ENCODE results near the gene IL22RA1.
A peak's percentile ranks its signal among the peaks of the same experiment; 100 is the strongest.

The IL22RA1 gene

GRCh38 chr1:24119859-24120756 lies 22.8 kb downstream of the IL22RA1 start:
- intact Hi-C loops (cut with DNase I) = no loop called here
- no peak for DNase-seq

- intact Hi-C loops (cut with DNase I) = no loop called here
- DNase-seq = no peak
Observed at GRCh38 chr1:24119489-24119858, 23.5 kb downstream of the IL22RA1 start.

GRCh38 chr1:24118410-24119242 lies 24.3 kb downstream of the IL22RA1 start:
- no peak for DNase-seq
- intact Hi-C loops (cut with DNase I) = no loop called here

- no peak for DNase-seq
- intact Hi-C loops (cut with DNase I) = no loop called here
Observed at GRCh38 chr1:24117722-24118409, 25.1 kb downstream of the IL22RA1 start.

- intact Hi-C loops (cut with DNase I) = no loop called here
- no peak for DNase-seq
Observed at GRCh38 chr1:24117132-24117531, 25.8 kb downstream of the IL22RA1 start.

- intact Hi-C loops (cut with DNase I) = no loop called here
- no peak for DNase-seq
Observed at GRCh38 chr1:24114753-24115152, 28.2 kb downstream of the IL22RA1 start.

GRCh38 chr1:24113641-24114033 lies 29.3 kb downstream of the IL22RA1 start:
- intact Hi-C loops (cut with DNase I) = no loop called here

GRCh38 chr1:24111996-24112779 lies 30.8 kb downstream of the IL22RA1 start, which contains the start of gene MYOM3:
Gene MYOM3, minus strand, starts transcription at chr1:24112135. Its CDS starts 3,499 bp downstream, at chr1:24108636.
- peak in 40 of 42 donors; percentile 10 to 73 (median 46) for DNase-seq
- intact Hi-C loops (cut with DNase I) = no loop called here

More at GRCh38 chr1:24113641-24114033, 29.3 kb downstream of the IL22RA1 start:
- no peak for DNase-seq

- intact Hi-C loops (cut with DNase I) = no loop called here
- no peak for DNase-seq
Observed at GRCh38 chr1:24111262-24111995, 31.5 kb downstream of the IL22RA1 start.

- no peak for DNase-seq
- intact Hi-C loops (cut with DNase I) = no loop called here
Observed at GRCh38 chr1:24110642-24111261, 32.2 kb downstream of the IL22RA1 start.

- intact Hi-C loops (cut with DNase I) = no loop called here
- no peak for DNase-seq
Observed at GRCh38 chr1:24109686-24110475, 33.1 kb downstream of the IL22RA1 start.

- intact Hi-C loops (cut with DNase I) = no loop called here
- DNase-seq = no peak
Observed at GRCh38 chr1:24109166-24109483, 33.8 kb downstream of the IL22RA1 start.

- DNase-seq = no peak
- intact Hi-C loops (cut with DNase I) = no loop called here
Observed at GRCh38 chr1:24108334-24109165, 34.4 kb downstream of the IL22RA1 start.

- no peak for DNase-seq
- intact Hi-C loops (cut with DNase I) = no loop called here
Observed at GRCh38 chr1:24107462-24108138, 35.3 kb downstream of the IL22RA1 start.

- intact Hi-C loops (cut with DNase I) = no loop called here
- DNase-seq = no peak
Observed at GRCh38 chr1:24105368-24106160, 37.4 kb downstream of the IL22RA1 start.
